CD4-positive, alpha-beta T cell treated with Interleukin-6 at 100 ng/mL for 8 hours (primary cell): ENCODE measurements around the gene PSTPIP2.
"Not testable (repeated sequence)": the region's sequence is repeated elsewhere in the genome, so short reads cannot be mapped to it uniquely, and the experiment has no call there.

Experiments used
- DNase-seq: peaks from one replicate; pipeline ENCODE4 v3.0.0-alpha.2; 2020; ENCODE audit warnings: mixed read lengths, low spot score

The PSTPIP2 gene

GRCh38 chr18:46037512-46038305, 34.4 kb downstream of the PSTPIP2 start:
- no peak for DNase-seq

- DNase-seq: no peak
These were observed 36.1 kb downstream of the PSTPIP2 start for GRCh38 chr18:46035696-46036680.

GRCh38 chr18:46034230-46034629, 37.8 kb downstream of the PSTPIP2 start:
- no peak for DNase-seq

GRCh38 chr18:46031741-46032140, 40.3 kb downstream of the PSTPIP2 start:
- DNase-seq: no peak

GRCh38 chr18:46028536-46028891, 43.5 kb downstream of the PSTPIP2 start:
- no peak for DNase-seq

GRCh38 chr18:46019936-46020335, 52.1 kb downstream of the PSTPIP2 start:
- no peak for DNase-seq

- no peak for DNase-seq
These were observed 58.4 kb downstream of the PSTPIP2 start for GRCh38 chr18:46013484-46014189.

GRCh38 chr18:46010676-46011075, 61.4 kb downstream of the PSTPIP2 start:
- DNase-seq: no peak

- DNase-seq: no peak
These were observed 62.0 kb downstream of the PSTPIP2 start for GRCh38 chr18:46010050-46010449.

- no peak for DNase-seq
These were observed 62.8 kb downstream of the PSTPIP2 start for GRCh38 chr18:46009125-46009840.

GRCh38 chr18:46008531-46008930, 63.5 kb downstream of the PSTPIP2 start:
- no peak for DNase-seq

GRCh38 chr18:46007165-46007564, 64.9 kb downstream of the PSTPIP2 start:
- no peak for DNase-seq

GRCh38 chr18:46002934-46003333, 69.1 kb downstream of the PSTPIP2 start:
- DNase-seq: no peak

GRCh38 chr18:46001892-46002291, 70.2 kb downstream of the PSTPIP2 start:
- DNase-seq: no peak

GRCh38 chr18:46001074-46001473, 71.0 kb downstream of the PSTPIP2 start:
- no peak for DNase-seq

- DNase-seq: no peak
These were observed 72.5 kb downstream of the PSTPIP2 start for GRCh38 chr18:45999536-45999935.

- DNase-seq: peak; percentile 55
These were observed 73.8 kb downstream of the PSTPIP2 start for GRCh38 chr18:45998244-45998643.

- peak; percentile 23 for DNase-seq
These were observed 74.3 kb downstream of the PSTPIP2 start for GRCh38 chr18:45997700-45998151.

GRCh38 chr18:45995461-45995860, 76.6 kb downstream of the PSTPIP2 start:
- DNase-seq: no peak

GRCh38 chr18:45993438-45993837, 78.6 kb downstream of the PSTPIP2 start:
- no peak for DNase-seq

- DNase-seq: not testable (repeated sequence)
These were observed 79.5 kb downstream of the PSTPIP2 start for GRCh38 chr18:45992527-45992926.

- no peak for DNase-seq
These were observed 80.3 kb downstream of the PSTPIP2 start for GRCh38 chr18:45991788-45992187.
